Pons (tissue), 1 donor: ENCODE data around the gene DNAL1.

Experiments
- DNase-seq: peaks from one replicate; pipeline ENCODE4 v3.0.0-alpha.2; 2016; ENCODE audit warnings: low spot score

Gene DNAL1

DNA sequence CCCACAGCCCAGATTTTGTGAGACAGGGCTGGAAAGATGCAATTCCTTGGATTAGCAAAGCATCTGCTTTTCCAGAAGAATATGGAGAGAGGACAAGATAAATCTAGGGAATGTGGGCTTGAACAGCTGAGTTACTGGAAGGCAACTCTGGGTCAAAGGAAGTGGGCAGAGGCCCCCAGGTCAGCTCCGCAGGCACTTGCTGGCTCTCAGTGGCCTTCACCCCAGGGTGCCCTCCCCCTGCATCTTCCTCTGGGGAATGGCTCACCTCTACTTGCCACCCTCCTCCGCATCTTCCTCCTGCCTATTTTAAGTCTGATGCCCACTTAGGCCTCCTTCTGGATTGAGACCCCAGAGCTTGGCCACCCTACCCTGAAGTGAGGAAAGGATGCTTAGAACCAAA lies 79.9 kb downstream of the DNAL1 start:
- no peak for DNase-seq

DNA sequence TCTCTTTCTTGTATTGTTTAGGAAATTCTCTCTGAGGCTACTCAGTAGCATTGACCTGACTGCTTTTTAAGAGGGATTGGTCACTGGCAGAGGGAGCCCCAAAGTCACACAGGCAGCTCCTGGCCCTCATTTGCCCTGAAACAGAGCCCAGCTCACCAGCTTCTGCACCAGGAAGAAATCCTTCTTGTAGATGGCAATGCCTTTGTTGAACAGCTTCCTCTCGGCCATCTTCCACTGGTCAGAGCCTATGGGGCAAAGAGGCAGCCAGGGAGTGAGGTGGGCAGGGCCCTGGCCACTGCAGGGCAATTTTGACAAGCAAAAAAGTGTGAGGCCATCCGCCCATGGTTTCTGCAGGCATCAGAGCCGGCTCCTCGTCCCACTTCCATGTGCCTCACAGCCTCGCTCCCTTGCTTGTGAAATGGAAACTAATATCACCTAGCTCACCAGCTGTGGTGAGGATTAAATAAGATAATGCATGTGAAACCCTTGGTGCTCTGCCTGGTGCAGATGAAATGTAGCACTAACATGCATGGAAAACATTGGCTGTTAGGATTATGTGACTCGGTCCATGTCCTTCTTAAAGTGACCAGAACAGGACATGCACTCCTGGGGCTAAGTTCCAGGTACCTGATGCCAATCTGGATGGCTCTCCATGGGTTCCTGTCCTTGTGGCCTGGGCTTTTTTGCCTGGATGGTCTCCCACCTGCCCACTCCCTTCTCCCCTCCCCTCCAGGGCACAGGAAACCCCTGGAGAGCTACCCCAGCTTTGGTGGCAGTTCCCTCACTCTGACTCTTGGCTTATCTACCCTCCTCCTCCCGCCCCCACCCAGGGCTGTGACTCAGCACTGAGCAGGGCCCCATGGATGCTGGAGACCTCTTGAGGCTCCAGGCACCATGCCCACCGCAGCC lies 80.6 kb downstream of the DNAL1 start:
- no peak for DNase-seq

- DNase-seq, result no peak
Measured at GRCh38 chr14:73726025-73726961, 81.5 kb downstream of the DNAL1 start.

DNA sequence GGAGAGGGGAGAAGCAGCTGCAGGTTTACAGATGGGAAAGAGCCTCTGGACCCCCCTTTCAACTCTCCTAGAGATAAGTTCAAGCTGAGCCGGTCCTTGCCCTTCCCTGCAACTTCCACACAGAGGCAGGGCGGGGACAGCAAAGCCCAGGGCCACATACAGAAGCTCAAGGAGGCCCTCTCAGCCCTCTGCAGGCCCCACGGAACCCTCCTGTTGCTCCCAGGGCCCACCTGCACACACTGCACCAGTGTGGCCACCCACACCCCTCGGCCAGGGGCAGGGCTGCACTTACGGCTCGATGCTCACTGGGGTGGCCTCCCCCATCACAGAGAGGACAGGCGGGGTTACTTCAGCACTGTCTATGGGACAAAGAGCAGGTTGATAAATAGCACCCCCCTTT lies 82.4 kb downstream of the DNAL1 start:
- no peak for DNase-seq

DNA sequence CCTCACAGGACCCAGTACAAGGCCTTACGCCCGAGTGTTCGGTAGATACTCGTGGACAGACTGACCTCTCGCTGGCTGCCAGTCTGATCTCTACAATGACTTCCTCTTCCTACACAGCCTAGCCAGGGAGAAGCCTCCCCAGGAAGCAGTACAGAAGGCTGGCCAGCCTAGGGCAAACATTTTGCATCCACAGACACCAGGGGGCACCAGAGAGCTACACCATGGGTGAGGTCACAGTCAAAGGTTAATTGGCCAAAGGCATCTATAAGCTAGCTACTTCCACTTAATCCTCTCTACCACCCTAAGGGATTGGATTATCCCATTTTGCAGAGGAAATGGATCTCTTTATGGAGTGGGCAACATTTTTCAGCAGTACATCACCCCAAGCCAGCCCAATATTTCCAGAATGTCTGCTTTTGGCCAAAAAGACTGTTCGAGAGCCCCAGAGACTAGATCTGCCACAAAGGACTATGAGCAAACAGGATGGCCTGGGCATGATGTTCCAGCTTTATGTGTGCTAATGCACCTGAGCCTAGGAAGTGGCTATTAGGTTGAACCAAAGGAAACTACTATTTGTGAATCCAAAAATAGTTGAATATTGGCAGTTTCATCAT lies 84.0 kb downstream of the DNAL1 start:
- peak; percentile 92 for DNase-seq

GRCh38 chr14:73729556-73730265 lies 84.9 kb downstream of the DNAL1 start:
- no peak for DNase-seq

- DNase-seq, result no peak
Measured at GRCh38 chr14:73731111-73731510, 86.3 kb downstream of the DNAL1 start.

- no peak for DNase-seq
Measured at GRCh38 chr14:73732006-73732405, 87.2 kb downstream of the DNAL1 start.

DNA sequence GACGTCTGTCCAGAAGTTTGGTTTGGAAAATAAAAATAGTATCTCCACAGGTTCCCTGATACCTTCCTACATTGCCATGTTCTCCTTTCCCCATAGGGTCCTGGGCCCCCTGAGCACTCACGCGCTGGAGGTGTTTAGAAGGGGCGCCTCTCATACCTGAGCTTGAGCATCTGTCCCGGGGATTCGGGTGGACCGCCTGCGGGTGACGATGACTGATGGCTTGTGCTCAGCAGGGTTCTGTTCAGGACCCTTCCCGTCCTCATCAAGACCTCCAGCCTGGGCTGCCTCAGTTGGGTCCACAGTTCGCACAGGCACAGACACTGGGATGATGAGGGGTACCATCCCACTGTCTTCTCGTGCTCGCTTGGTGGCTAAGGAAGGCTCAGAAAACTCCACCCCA lies 92.1 kb downstream of the DNAL1 start:
- no peak for DNase-seq

- DNase-seq, result no peak
Measured at GRCh38 chr14:73738518-73739173, 93.9 kb downstream of the DNAL1 start.

- no peak for DNase-seq
Measured at GRCh38 chr14:73739174-73739898, 94.5 kb downstream of the DNAL1 start.

- DNase-seq, result no peak
Measured at GRCh38 chr14:73739899-73740617, 95.3 kb downstream of the DNAL1 start.

GRCh38 chr14:73740618-73741326 lies 96.0 kb downstream of the DNAL1 start:
- no peak for DNase-seq

DNA sequence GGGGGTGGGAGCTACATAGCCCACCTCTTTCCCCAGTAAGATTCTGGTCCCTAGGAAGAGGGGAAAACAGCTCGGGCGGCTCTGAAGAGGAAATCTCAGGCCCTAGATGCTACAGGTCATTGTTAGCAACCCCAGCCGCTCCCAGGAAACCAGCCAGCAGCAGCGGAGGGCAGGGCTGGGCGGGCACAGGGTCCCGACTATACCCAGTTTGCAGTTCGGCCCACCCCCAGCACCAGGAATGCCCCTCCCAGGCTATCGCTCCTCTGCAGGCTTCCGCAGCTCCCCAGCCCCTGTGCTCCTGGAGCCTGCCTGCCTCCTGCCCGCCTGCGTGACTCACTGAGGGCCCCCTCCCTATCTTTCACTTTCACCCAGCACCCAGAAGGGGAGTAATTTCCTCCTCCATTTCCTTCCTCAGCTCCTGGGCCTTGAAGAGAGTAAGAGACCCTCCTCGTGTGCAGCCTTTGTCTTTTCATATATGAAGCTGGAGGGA lies 96.6 kb downstream of the DNAL1 start:
- DNase-seq, result no peak

DNA sequence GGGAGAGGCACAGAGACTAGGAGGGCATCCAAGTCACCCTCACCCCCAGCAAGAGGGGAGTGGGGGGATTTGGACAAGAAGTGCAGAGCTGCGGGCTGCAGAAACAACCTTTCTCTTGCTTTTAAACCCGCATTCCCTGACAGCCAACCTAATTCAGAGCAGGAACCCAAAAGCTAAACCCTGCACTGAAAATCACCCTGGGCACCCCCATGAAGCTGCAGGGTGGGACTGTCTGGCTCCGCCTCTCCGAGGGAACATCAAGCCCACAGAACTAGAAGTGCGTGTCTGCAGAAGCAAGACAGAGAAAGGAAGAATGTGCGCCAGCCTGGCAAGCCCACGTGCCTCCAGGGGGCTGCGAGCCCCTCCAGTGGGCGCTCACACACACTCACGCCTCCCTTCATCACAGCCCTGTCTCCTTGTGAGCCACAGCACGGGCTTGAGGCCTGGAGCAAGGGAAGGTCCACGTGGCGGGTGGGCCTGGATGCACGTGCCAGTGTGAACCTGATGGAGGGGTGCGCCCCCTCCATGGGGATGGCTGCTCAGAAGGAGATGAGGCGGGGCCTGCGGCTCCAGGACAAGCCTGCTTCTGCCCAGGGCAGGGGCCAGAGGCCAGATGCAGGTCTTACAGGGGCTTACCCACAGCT lies 97.2 kb downstream of the DNAL1 start:
- DNase-seq, result no peak

DNA sequence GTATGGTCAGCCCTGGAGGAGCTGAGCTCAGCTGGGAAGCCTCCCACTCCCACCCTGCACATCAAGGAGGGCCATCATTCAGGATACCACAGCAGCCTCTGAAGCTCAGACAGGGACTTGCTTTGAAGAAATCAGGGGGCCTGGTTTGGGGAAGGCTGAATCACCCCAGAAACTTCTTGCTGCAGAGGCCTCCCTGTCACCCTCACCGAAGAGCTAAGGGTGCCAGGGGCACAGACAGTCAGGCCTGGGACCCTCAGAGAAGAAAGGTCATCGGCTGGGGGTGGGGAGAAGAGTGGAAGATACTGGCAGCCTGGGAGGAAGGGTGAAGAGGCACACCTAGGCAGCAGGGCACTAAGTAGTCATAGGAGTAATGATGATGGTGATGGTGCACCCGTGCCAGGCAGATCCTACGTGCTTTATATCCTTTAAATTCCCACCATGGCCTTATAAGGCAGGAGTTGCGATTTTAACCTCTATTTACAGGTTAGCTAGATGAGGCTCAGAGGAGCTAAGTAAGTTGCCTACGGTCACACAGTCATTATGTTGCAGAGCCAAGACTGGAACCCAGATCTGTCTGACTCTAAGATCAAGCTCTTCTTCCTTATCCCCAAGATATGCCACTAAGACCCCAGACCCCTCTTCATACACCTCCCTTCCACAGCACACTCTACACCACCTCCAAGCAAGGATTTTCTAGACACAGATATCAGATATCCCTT lies 97.9 kb downstream of the DNAL1 start:
- no peak for DNase-seq

DNA sequence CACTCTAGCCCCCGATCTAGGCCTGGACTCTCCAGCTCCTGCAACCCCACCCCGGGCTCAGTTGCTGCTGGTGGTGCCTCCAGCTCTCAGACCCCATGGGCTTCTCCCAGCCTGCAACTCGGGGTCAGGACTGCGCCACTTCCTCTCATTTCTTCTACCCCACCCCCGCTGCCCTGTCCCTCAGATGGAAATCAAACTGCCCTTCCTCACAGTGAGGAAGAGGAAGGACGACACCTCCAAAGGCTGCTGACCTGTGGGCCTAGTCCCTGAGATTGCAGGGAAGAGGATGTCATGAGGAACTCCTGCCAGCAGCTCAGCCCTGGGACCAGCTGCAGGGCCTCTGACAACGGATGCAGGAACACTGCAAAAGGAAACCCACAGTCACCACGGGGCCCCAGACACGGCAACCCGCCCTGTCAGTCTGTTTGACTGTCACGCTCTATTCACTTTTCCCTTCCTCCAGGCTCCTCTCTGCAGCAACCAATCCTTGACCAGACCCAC lies 98.7 kb downstream of the DNAL1 start:
- DNase-seq, result no peak
